NB4 (cell line): ENCODE results near the gene PTPN23.

Experiments used
- POLR2A ChIP-seq: IDR thresholded peaks from 2 replicates; pipeline ENCODE4 v1.6.1; 2011; ENCODE audit warnings: mild to moderate bottlenecking; ENCODE audit not compliant: insufficient read length; ENCODE audit errors: extremely low read depth
- TF ChIP-seq, protein P1 (sequence below): IDR thresholded peaks from one replicate; pipeline ENCODE4 v1.5.1; 2012; ENCODE audit warnings: low read depth, low read length

DNA sequence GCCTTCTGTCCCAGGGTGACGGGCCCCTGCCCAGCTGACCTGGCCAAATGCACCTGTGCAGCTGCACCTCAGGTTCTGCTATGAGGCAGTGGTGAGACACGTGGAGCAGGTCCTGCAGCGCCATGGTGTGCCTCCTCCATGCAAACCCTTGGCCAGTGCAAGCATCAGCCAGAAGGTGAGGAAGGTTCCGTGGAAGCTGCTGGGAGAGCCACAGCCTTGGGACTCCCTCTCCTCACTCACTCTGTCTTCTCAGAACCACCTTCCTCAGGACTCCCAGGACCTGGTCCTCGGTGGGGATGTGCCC, 31.6 kb downstream of the PTPN23 start:
- TF ChIP-seq, protein P1, sequence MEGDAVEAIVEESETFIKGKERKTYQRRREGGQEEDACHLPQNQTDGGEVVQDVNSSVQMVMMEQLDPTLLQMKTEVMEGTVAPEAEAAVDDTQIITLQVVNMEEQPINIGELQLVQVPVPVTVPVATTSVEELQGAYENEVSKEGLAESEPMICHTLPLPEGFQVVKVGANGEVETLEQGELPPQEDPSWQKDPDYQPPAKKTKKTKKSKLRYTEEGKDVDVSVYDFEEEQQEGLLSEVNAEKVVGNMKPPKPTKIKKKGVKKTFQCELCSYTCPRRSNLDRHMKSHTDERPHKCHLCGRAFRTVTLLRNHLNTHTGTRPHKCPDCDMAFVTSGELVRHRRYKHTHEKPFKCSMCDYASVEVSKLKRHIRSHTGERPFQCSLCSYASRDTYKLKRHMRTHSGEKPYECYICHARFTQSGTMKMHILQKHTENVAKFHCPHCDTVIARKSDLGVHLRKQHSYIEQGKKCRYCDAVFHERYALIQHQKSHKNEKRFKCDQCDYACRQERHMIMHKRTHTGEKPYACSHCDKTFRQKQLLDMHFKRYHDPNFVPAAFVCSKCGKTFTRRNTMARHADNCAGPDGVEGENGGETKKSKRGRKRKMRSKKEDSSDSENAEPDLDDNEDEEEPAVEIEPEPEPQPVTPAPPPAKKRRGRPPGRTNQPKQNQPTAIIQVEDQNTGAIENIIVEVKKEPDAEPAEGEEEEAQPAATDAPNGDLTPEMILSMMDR, result no peak
- TF ChIP-seq POLR2A, result peak; percentile 6
